ENCODE data around the gene TANC1.

GRCh38 chr2:159124931-159125467 is 156.6 kb downstream of the TANC1 start:
- TF ChIP-seq CTCF (IDR thresholded peaks at IDR 0.05; ENCODE audit: poor library complexity, severe bottlenecking) (no peak), POLR2AphosphoS5 (IDR thresholded peaks at IDR 0.05) (no peak), EZH2 (IDR thresholded peaks at IDR 0.05; ENCODE audit: borderline replicate concordance, insufficient read depth, low read length, poor library complexity, severe bottlenecking) (no peak), RAD21 (conservative IDR thresholded peaks at IDR 0.05) (no peak), REST (IDR thresholded peaks at IDR 0.05; ENCODE audit: borderline replicate concordance) (no peak)

All from neural cell (in vitro differentiated cells).